Activated B cell treated with CpG ODN at 0.5 μM for 24 hours (primary cell): ENCODE data around the gene ST3GAL5. TPM values are rescaled to one million over a fixed set of nuclear protein-coding genes. Genes with fewer than 3 reads are reported as not detected.
A peak's percentile ranks its signal among the peaks of the same experiment; 100 is the strongest.

ENCODE experiments used
- ATAC-seq: fragments of 200-7000 bp; cut with Tn5 transposase; one replicate; pipeline ENCODE4 v1.10.0; 2021; ENCODE audit warnings: low read depth, mild to moderate bottlenecking, moderate library complexity
- CTCF ChIA-PET: fragments of 350-600 bp; sonication (Branson Sonifier 250); formaldehyde crosslinking; loops from one replicate; lab custom pipeline; 2021; ENCODE audit warnings: antibody characterized with exemption; lab: Charles Lee
- POLR2A ChIA-PET: fragments of 350-600 bp; sonication (Branson Sonifier 250); formaldehyde crosslinking; loops from one replicate; lab custom pipeline; 2021; ENCODE audit warnings: antibody characterized with exemption; lab: Charles Lee
- DNase-seq: peaks from one replicate; pipeline ENCODE4 v3.0.0; 2022
- H3K27ac Mint-ChIP-seq: one replicate; pipeline ENCODE4 v1.8.0; 2020; ENCODE audit warnings: mixed read lengths
- H3K27me3 Mint-ChIP-seq: one replicate; pipeline ENCODE4 v1.8.0; 2021; ENCODE audit warnings: mixed read lengths
- H3K36me3 Mint-ChIP-seq: one replicate; pipeline ENCODE4 v1.8.0; 2021; ENCODE audit warnings: low read depth, mixed read lengths
- H3K4me1 Mint-ChIP-seq: one replicate; pipeline ENCODE4 v1.8.0; 2021; ENCODE audit warnings: mixed read lengths
- H3K4me3 Mint-ChIP-seq: one replicate; pipeline ENCODE4 v1.8.0; 2020; ENCODE audit warnings: mild to moderate bottlenecking, mixed read lengths
- H3K9me3 Mint-ChIP-seq: one replicate; pipeline ENCODE4 v1.8.0; 2020; ENCODE audit warnings: mixed read lengths
- CTCF ChIP-seq: fragments of 200-600 bp; IDR thresholded peaks from one replicate; pipeline ENCODE4 v1.8.0; 2022; ENCODE audit warnings: antibody characterized with exemption, mild to moderate bottlenecking
- intact Hi-C: fragments of 100-400 bp; cut with micrococcal nuclease; formaldehyde crosslinking; loops from one replicate; pipeline ENCODE4 v1.15.1; 2024
- total RNA-seq: library from RNA; stranded (reverse); gene quantifications from 2 replicates; pipeline ENCODE4 v1.2.3, GENCODE V29; 2022

Gene ST3GAL5
- total RNA-seq, 1 donor from 2014 or later = 70.7 TPM

DNA sequence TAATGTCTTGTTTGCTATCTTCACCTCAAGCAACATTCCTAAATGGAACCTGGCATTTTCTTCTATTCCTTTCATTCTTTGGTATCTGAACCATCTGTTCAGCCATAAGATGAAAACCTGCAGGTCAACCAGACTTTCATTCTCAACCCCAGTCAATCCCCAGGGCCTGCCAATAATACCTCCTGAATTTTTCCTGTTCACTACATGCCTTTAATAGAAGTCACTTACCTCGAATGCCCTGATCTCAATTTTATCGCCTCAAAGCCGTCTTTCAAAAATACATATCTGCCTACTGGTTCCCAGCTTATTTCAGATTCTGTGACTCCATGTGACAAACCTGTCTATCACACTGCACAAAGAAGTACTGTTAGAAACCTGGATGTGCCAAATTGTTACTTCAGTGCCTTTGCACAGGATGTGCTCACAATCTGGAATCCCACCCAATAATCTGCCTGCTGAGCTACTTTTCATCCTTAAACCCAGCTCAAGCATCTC is 22.6 kb downstream of the ST3GAL5 start:
- Mint-ChIP-seq H3K4me3 (no peak overlapping the region), H3K27ac (peak overlapping the region; percentile 54), H3K4me1 (peaks cover 55% of the 10 kb centered on the region), H3K36me3 (peaks cover 50% of the 10 kb centered on the region), H3K27me3 (no peaks in the 10 kb centered on the region), H3K9me3 (no peaks in the 10 kb centered on the region)
- intact Hi-C loops = no loop called here
- TF ChIP-seq CTCF = no peak
- DNase-seq (no peak), ATAC-seq (no peak)
- ChIA-PET CTCF (interaction anchor here (1.5 kb wide), 1 partner anchor 24 kb away, joined by 3 read pairs; no protein-coding TSS in a partner anchor), POLR2A (interaction anchor here (1.5 kb wide), 1 partner anchor 21 kb away, joined by 3 read pairs; no protein-coding TSS in a partner anchor)

DNA sequence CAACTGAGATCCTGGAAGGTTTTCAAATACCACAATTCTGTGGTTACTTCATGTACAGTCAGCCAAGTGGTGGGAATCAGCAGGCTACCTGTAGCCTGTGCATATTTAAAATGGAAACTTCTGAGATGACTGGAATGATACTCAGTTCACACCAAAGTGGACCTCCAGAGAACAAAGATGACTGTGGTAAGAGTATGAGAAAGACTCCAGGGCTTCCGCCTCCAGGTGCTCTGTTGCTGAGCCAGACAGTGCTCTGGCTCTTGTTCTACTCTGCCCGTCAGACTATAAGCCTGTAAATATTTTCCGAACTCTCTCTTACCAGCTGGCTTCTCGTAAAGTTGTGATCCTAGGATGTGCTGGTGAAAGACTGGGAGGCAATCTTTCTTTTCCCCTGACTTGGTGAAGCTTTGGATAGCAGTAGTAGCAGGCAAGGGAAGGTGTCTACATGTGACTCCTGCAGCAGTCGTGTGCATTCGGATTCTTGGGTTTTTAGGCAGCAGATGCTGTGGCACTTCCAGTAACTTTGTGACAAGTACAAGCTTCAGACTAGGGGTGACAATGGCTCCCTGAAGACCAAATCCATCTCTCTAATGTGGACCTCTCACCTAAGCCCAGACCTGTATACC is 23.1 kb downstream of the ST3GAL5 start:
- ATAC-seq (peak; percentile 33), DNase-seq (no peak)
- H3K27me3 Mint-ChIP-seq = no peaks in the 10 kb centered on the region
- ChIA-PET POLR2A (interaction anchor here (1.5 to 3.5 kb wide), 2 partner anchors 13 to 21 kb away, joined by 3 to 24 read pairs; no protein-coding TSS in a partner anchor), CTCF (interaction anchor here (1.4 to 1.5 kb wide), 2 partner anchors 21 to 24 kb away, joined by 3 read pairs; no protein-coding TSS in a partner anchor)
- H3K4me3 Mint-ChIP-seq = no peak overlapping the region
- H3K4me1 Mint-ChIP-seq = peaks cover 61% of the 10 kb centered on the region
- intact Hi-C loops = loop anchor here (2.0 kb wide), 2 partner anchors 15 kb away; no protein-coding TSS in a partner anchor
- peaks cover 56% of the 10 kb centered on the region for H3K36me3 Mint-ChIP-seq
- no peak for TF ChIP-seq CTCF
- no peaks in the 10 kb centered on the region for H3K9me3 Mint-ChIP-seq
- peak overlapping the region; percentile 54 for H3K27ac Mint-ChIP-seq

DNA sequence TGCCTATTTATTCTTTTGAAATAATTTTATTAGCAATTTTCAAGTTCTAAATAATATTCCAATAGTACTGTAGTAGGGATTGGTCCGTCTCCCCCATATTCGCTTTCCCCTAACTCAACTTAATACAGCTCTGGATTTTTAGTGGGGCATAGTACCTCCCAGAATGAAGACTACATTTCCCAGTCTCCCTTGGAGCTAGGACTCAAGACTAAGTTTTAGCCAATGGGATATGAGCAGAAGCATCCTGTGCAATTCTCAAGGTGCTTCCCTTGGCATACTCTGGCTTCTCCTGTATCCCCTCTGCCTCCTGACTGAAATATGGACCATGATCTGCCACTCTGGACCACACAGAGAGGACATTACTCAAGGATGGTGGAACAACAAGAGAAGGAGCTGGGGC is 24.1 kb downstream of the ST3GAL5 start:
- H3K27me3 Mint-ChIP-seq = no peaks in the 10 kb centered on the region
- H3K27ac Mint-ChIP-seq = peak overlapping the region; percentile 46
- intact Hi-C loops = loop anchor here (2.0 kb wide), 2 partner anchors 14 to 16 kb away; no protein-coding TSS in a partner anchor
- no peaks in the 10 kb centered on the region for H3K9me3 Mint-ChIP-seq
- peaks cover 59% of the 10 kb centered on the region for H3K36me3 Mint-ChIP-seq
- DNase-seq = no peak
- no peak for ATAC-seq
- no peak for TF ChIP-seq CTCF
- POLR2A ChIA-PET = interaction anchor here (0.7 to 3.5 kb wide), 3 partner anchors 12 to 22 kb away, joined by 3 to 24 read pairs (median 5); no protein-coding TSS in a partner anchor
- CTCF ChIA-PET = interaction anchor here (1.4 kb wide), 1 partner anchor 22 kb away, joined by 3 read pairs; no protein-coding TSS in a partner anchor
- peaks cover 68% of the 10 kb centered on the region for H3K4me1 Mint-ChIP-seq
- no peak overlapping the region for H3K4me3 Mint-ChIP-seq

- Mint-ChIP-seq H3K27ac (peak overlapping the region; percentile 80), H3K27me3 (no peaks in the 10 kb centered on the region), H3K9me3 (no peaks in the 10 kb centered on the region), H3K4me3 (no peak overlapping the region), H3K36me3 (peaks cover 66% of the 10 kb centered on the region), H3K4me1 (peaks cover 74% of the 10 kb centered on the region)
- intact Hi-C loops = no loop called here
- TF ChIP-seq CTCF = no peak
- ChIA-PET POLR2A (interaction anchor here (3.5 kb wide), 1 partner anchor 9 kb away, joined by 24 read pairs; no protein-coding TSS in a partner anchor), CTCF (interaction anchor here (0.6 kb wide), 2 partner anchors 27 to 174 kb away, joined by 3 read pairs; partner anchors contain the start of gene ST3GAL5)
- peak; percentile 43 for ATAC-seq
- no peak for DNase-seq
Observed at GRCh38 chr2:85862426-85862825, 26.4 kb downstream of the ST3GAL5 start.

DNA sequence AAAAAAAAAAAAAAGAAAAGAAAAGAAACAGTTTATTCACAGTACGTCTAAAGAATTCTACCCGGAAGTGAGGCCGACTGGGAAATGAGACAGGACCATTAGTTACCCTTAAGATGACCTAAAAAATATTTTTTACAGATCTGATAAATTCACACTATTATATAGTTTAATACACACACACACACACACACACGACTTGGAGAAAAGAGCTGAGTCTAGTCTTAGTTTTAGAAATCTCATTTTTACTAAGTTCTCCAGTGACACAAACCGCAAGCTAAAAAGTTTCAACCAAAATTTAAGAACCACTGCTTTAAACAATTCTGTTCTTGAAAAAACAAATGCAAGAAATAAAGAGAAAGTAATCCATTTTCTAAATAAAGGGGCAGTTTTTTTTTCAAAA is 27.1 kb downstream of the ST3GAL5 start:
- H3K27ac Mint-ChIP-seq = peak overlapping the region; percentile 80
- DNase-seq (no peak), ATAC-seq (no peak)
- peaks cover 68% of the 10 kb centered on the region for H3K4me1 Mint-ChIP-seq
- intact Hi-C loops = loop anchor here (1.0 kb wide), 1 partner anchor 8 kb away; no protein-coding TSS in a partner anchor
- no peak for TF ChIP-seq CTCF
- ChIA-PET POLR2A (interaction anchor here (0.7 to 0.9 kb wide), 2 partner anchors 8 to 132 kb away, joined by 3 read pairs; no protein-coding TSS in a partner anchor), CTCF (interaction anchor here (0.7 to 1.0 kb wide), 3 partner anchors 28 to 237 kb away, joined by 3 to 4 read pairs (median 4); no protein-coding TSS in a partner anchor)
- H3K36me3 Mint-ChIP-seq = peaks cover 66% of the 10 kb centered on the region
- no peaks in the 10 kb centered on the region for H3K9me3 Mint-ChIP-seq
- H3K4me3 Mint-ChIP-seq = peak overlapping the region; percentile 30
- no peaks in the 10 kb centered on the region for H3K27me3 Mint-ChIP-seq
